OCI-LY3 (cell line): Measurements from ENCODE around the gene DNAH14.

ENCODE experiments used
- EZH2phosphoT487 ChIP-seq: fragments of 200-600 bp; shearing (Covaris generic); IDR thresholded peaks from 2 replicates; pipeline ENCODE4 v1.6.1; 2018; ENCODE audit warnings: antibody characterized with exemption, mixed run types, low read depth
- TF ChIP-seq, protein P1 (sequence below): fragments of 200-600, 300-600 bp; sonication (generic); IDR thresholded peaks from 2 replicates; pipeline ENCODE4 v1.5.1; 2014; ENCODE audit warnings: antibody characterized with exemption, low read length, low read depth

DNA sequence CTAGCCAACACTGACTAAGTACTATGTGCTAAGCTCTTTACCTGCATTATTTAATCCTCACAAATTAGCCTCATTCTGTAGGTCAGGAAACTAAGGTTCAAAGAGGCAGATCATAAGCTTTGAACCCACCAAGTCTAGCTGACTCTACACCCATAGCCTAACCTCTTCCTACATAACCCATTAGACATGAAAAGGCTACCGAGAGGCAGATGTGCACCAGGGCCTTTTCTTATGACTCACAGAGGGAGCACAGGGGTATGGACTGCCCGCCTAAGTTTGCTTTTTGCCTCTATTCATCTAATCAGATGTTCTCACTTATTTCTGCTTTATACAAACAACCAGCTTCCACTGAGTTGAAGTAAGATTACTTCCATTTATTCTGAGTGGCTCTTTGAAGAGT is 466.9 kb downstream of the DNAH14 start:
- TF ChIP-seq, protein P1, sequence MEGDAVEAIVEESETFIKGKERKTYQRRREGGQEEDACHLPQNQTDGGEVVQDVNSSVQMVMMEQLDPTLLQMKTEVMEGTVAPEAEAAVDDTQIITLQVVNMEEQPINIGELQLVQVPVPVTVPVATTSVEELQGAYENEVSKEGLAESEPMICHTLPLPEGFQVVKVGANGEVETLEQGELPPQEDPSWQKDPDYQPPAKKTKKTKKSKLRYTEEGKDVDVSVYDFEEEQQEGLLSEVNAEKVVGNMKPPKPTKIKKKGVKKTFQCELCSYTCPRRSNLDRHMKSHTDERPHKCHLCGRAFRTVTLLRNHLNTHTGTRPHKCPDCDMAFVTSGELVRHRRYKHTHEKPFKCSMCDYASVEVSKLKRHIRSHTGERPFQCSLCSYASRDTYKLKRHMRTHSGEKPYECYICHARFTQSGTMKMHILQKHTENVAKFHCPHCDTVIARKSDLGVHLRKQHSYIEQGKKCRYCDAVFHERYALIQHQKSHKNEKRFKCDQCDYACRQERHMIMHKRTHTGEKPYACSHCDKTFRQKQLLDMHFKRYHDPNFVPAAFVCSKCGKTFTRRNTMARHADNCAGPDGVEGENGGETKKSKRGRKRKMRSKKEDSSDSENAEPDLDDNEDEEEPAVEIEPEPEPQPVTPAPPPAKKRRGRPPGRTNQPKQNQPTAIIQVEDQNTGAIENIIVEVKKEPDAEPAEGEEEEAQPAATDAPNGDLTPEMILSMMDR = no peak
- no peak for TF ChIP-seq EZH2phosphoT487
